ENCODE measurements around the gene PARD3.

DNA sequence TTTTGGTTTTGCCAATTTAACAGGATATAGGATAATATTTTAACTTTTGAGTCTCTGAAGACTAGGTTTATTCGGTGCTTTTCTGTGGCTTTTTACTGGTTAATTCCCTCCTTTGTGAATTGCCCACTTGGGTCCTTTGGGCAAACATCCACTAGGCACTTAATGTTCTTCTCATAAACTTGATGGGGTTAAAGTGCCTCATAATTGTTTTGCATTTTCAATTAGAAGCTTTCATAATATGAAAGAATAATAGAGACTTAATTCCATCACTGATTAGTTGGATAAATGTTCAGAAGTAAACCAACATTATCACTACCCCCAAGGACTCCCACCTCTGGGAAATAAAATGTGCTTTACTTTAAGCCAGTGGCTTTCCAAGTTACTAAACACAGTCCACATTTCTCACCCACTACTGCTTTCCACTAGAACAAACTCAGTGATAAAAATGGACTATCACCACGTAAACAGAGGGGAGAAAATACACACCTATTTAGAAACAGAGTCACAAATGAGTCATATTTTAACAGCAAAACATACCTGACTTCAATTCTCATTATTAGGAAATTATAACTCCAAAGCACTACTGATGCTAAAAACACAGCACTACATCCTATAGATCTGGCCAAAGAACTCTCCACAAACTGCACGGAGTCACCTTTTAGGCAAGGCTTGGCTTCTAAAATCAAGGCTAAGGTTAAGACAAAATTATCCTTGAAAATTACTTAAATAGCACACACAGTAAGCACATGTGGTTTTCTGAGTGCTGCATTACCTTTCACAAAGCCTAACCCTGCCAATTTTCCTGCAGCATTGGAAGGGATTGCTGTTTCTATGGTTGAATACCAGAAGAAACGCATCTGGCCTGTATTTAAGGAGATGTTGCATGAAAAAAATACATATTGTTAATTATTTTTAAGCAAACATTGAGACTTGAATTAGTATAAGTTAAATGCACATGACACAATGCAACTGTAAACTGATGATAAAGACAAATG, 41.2 kb downstream of the PARD3 start:
- TF ChIP-seq CTCF (IDR thresholded peaks at IDR 0.05; ENCODE audit: low read depth, low read length, poor library complexity, severe bottlenecking) (no peak), EZH2phosphoT487 (IDR thresholded peaks at IDR 0.05; ENCODE audit: borderline replicate concordance, low read length) (no peak)
